Kidney (tissue), 14 donors: ENCODE results near the gene DUSP15. TPM values are rescaled to one million over a fixed set of nuclear protein-coding genes. Genes with fewer than 3 reads are reported as not detected.

ENCODE experiments used
- DNase-seq, 5 donors: peaks; one replicate each; pipeline ENCODE4 v3.0.0-alpha.2; 2013 to 2020
- FAIRE-seq: peaks from 2 replicates; lab custom pipeline; 2012; peaks lifted over from hg19 to GRCh38; lab: Jason Lieb, UNC
- H3K27ac ChIP-seq, 2 donors: one replicate each; pipeline ENCODE4 v1.7.0; 2013; ENCODE audit warnings: low read depth in 2 of 2, low read length in 2 of 2, inconsistent platforms in 1 of 2
- H3K27me3 ChIP-seq: one replicate; pipeline ENCODE4 v1.7.1; 2013; ENCODE audit warnings: low read length, inconsistent platforms; ENCODE audit not compliant: control insufficient read depth, insufficient read depth
- H3K36me3 ChIP-seq, 3 donors: one replicate each; pipeline versions ENCODE4 v1.7.0 to v1.7.1; 2013; ENCODE audit warnings: low read length in 3 of 3, control low read depth in 1 of 3, inconsistent platforms in 1 of 3; ENCODE audit not compliant: insufficient read depth in 3 of 3, control insufficient read depth in 2 of 3
- H3K4me1 ChIP-seq, 3 donors: one replicate each; pipeline versions ENCODE4 v1.7.0 to v1.7.1; 2013; ENCODE audit warnings: low read length in 3 of 3, inconsistent platforms in 1 of 3, low read depth in 1 of 3; ENCODE audit not compliant: control insufficient read depth in 2 of 3, insufficient read depth in 2 of 3
- H3K4me3 ChIP-seq, 3 donors: one replicate each; pipeline versions ENCODE4 v1.7.0 to v1.8.1; 2013; ENCODE audit warnings: low read length in 3 of 3, control low read depth in 1 of 3, inconsistent platforms in 1 of 3
- H3K9ac ChIP-seq, 3 donors: one replicate each; pipeline versions ENCODE4 v1.7.0 to v1.7.1; 2013; ENCODE audit warnings: low read length in 3 of 3, control low read depth in 1 of 3, inconsistent platforms in 1 of 3
- H3K9me3 ChIP-seq, 3 donors: one replicate each; pipeline versions ENCODE4 v1.7.0 to v1.7.1; 2013; ENCODE audit warnings: low read length in 3 of 3, control low read depth in 1 of 3, inconsistent platforms in 1 of 3; ENCODE audit not compliant: control insufficient read depth in 2 of 3, insufficient read depth in 1 of 3
- intact Hi-C: fragments of 100-400 bp; cut with DNase I; formaldehyde crosslinking; loops from one replicate; pipeline ENCODE4 v1.11.1; 2022
- polyA plus RNA-seq: library from polyadenylated mRNA; stranded (reverse); fragments of 350-450 nt; fragmentation: Illumina TruSeq; extraction: RNeasy Lipid Tissue Mini Kit (QIAGEN cat#74804); gene quantifications from one replicate; pipeline ENCODE4 v1.2.3, GENCODE V29; 2014; ENCODE audit warnings: low read depth, low replicate concordance; ENCODE audit not compliant: insufficient read depth
- total RNA-seq: library from RNA; stranded (reverse); fragmentation: NEBNext Ultra II Directional; extraction: Animal tissue kit (Norgen Biotek cat#: 25700); gene quantifications from one replicate; pipeline ENCODE4 v1.2.1, GENCODE V29; 2021
- TF ChIP-seq, protein P1 (sequence below): IDR thresholded peaks from 3 replicates; pipeline ENCODE4 v1.5.1; 2012; ENCODE audit warnings: mild to moderate bottlenecking, moderate library complexity, borderline replicate concordance; ENCODE audit not compliant: insufficient read depth; ENCODE audit errors: extremely low read depth
- donor health status: control.
- donor health status: control.
- donor health status: control.
- donor health status: control.
- donor health status: control.
- donor health status: DM: yes; HTN: yes; CAD: no.
- donor health status: Normal renal cell carcinoma (clear cell type).

DUSP15 gene
- total and polyA plus RNA-seq, 2 donors from 2014 or later: 13.2 to 143 TPM

DNA sequence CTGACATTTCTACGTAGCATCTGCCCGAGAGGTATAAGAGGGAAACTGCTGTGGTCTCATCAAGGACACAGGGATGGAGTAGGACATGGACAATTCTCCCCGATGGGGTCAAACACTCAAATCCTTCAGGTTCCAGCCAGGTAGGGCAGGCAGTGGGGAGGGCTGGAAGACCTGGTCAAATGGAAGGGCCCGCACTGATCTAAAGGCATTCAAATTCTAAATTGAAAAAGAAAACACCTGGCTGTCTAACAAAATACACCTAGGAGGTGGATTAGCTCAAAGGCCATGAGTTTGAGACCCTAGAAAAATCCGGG lies 8.2 kb downstream of the DUSP15 start:
- H3K4me3 ChIP-seq: peak overlapping the region in 1 of 3 donors; percentile 47
- TF ChIP-seq, protein P1, sequence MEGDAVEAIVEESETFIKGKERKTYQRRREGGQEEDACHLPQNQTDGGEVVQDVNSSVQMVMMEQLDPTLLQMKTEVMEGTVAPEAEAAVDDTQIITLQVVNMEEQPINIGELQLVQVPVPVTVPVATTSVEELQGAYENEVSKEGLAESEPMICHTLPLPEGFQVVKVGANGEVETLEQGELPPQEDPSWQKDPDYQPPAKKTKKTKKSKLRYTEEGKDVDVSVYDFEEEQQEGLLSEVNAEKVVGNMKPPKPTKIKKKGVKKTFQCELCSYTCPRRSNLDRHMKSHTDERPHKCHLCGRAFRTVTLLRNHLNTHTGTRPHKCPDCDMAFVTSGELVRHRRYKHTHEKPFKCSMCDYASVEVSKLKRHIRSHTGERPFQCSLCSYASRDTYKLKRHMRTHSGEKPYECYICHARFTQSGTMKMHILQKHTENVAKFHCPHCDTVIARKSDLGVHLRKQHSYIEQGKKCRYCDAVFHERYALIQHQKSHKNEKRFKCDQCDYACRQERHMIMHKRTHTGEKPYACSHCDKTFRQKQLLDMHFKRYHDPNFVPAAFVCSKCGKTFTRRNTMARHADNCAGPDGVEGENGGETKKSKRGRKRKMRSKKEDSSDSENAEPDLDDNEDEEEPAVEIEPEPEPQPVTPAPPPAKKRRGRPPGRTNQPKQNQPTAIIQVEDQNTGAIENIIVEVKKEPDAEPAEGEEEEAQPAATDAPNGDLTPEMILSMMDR: no peak
- DNase-seq: no peak
- H3K4me1 ChIP-seq: peaks cover 0 to 25% (median 8%) of the 10 kb centered on the region in 3 donors
- H3K9me3 ChIP-seq: no peaks in the 10 kb centered on the region
- H3K36me3 ChIP-seq: peaks cover 0 to 9% (median 0%) of the 10 kb centered on the region in 3 donors
- no peak overlapping the region for H3K27ac ChIP-seq
- no peak for FAIRE-seq
- H3K27me3 ChIP-seq: no peaks in the 10 kb centered on the region
- H3K9ac ChIP-seq: no peak overlapping the region
- intact Hi-C loops: no loop called here

DNA sequence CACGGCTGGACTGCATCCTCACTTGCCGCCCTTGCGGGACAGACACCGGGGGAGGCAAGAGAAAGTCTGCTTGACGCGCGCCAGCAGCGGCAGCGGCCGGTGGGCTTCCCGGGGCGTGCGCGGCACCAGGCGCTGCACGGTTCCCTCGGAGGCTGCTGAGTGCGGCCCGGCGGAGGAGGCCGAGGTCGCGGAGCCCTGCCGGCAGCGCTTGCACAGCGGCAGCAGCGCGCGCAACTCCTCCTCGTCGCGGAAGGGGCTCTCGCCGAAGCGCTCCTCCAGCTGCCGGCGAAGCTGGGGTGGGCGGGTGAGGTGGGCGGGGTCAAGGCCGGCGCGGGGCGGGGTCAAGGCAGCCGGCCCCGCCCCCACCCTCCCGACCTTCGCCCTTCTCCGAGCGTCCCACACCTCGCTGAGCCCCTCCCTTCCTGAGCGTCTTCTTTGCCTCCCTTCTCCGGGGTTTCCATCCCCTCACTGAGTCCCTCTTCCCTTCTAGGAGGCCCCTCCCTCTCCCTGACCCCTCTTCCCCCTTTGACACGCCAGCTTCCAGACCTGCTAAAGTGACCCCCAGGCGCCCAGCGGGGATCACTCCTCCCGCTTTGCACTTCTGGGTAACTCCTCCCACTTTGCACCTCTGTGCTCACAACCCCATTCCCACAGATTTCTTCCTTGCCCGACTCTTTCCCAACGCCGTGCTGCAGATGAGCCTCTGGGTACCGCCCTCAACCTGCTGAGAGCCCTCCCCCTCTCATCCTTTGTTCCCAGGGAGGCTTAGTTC lies 8.8 kb downstream of the DUSP15 start:
- Histone ChIP-seq H3K36me3 (peaks cover 0 to 9% (median 0%) of the 10 kb centered on the region in 3 donors), H3K27ac (no peak overlapping the region), H3K27me3 (no peaks in the 10 kb centered on the region), H3K9ac (peak overlapping the region in 1 of 3 donors; percentile 58), H3K4me3 (peak overlapping the region; percentile 44 to 53 (median 51)), H3K9me3 (no peaks in the 10 kb centered on the region), H3K4me1 (peaks cover 0 to 25% (median 8%) of the 10 kb centered on the region in 3 donors)
- no peak for FAIRE-seq
- intact Hi-C loops: no loop called here
- DNase-seq: peak; percentile 88 to 93 (median 89)
- TF ChIP-seq, protein P1: no peak

DNA sequence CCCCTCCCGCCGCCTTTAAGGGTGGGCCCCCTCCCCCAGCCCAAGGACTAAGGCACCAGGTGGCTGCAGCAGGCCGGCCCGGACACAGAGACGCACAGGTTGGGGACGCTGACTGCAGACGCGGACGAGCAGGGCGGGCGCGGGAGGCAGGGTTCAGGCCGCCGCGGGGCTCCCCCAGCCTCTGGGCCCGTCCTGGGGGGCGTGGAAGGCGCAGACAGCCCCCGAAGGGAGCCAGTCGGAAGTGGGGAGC lies 9.3 kb downstream of the DUSP15 start:
- Histone ChIP-seq H3K4me1 (peaks cover 0 to 25% (median 8%) of the 10 kb centered on the region in 3 donors), H3K27ac (no peak overlapping the region), H3K27me3 (no peaks in the 10 kb centered on the region), H3K36me3 (peaks cover 0 to 9% (median 0%) of the 10 kb centered on the region in 3 donors), H3K9me3 (no peaks in the 10 kb centered on the region), H3K4me3 (peak overlapping the region in 2 of 3 donors; percentile 32 to 51), H3K9ac (peak overlapping the region in 1 of 3 donors; percentile 58)
- intact Hi-C loops: no loop called here
- DNase-seq: peak in 4 of 5 donors; percentile 75 to 89 (median 78)
- no peak for FAIRE-seq
- TF ChIP-seq, protein P1: no peak
